GM23338 (cell line): ENCODE results near the gene CD276. TPM values are rescaled to one million over a fixed set of nuclear protein-coding genes. Genes with fewer than 3 reads are reported as not detected.

Experiments used
- ATAC-seq: fragments of 200-7000 bp; cut with Tn5 transposase; 3 replicates; pipeline ENCODE4 v1.9.1; 2020
- DNase-seq: peaks from one replicate; pipeline ENCODE4 v3.0.0-alpha.2; 2015; ENCODE audit warnings: low spot score
- H2AFZ ChIP-seq: fragments of 200-600 bp; sonication (generic); 2 replicates; pipeline ENCODE4 v1.8.0; 2016; ENCODE audit warnings: antibody characterized with exemption, mild to moderate bottlenecking, moderate library complexity
- H3F3A ChIP-seq: fragments of 200-600 bp; sonication (generic); replicated peaks from 2 replicates; pipeline ENCODE4 v1.8.0; 2017; ENCODE audit warnings: antibody characterized with exemption, mixed run types, low read depth
- H3K27ac ChIP-seq: fragments of 200-600 bp; sonication (generic); 2 replicates; pipeline ENCODE4 v1.6.1; 2016; ENCODE audit warnings: low read depth
- H3K27me3 ChIP-seq: fragments of 200-600 bp; sonication (generic); 2 replicates; pipeline ENCODE4 v1.8.0; 2016; ENCODE audit warnings: mild to moderate bottlenecking, mixed run types, moderate library complexity; ENCODE audit not compliant: insufficient read depth
- H3K36me3 ChIP-seq: fragments of 200-600 bp; sonication (generic); 2 replicates; pipeline ENCODE4 v1.8.0; 2016; ENCODE audit warnings: mild to moderate bottlenecking; ENCODE audit not compliant: insufficient read depth
- H3K4me1 ChIP-seq: fragments of 200-600 bp; sonication (generic); 2 replicates; pipeline ENCODE4 v1.8.0; 2016; ENCODE audit warnings: mild to moderate bottlenecking, moderate library complexity; ENCODE audit not compliant: insufficient read depth
- H3K4me2 ChIP-seq: fragments of 200-600 bp; sonication (generic); 2 replicates; pipeline ENCODE4 v1.7.1; 2017; ENCODE audit warnings: mixed run types
- H3K4me3 ChIP-seq: fragments of 200-600 bp; sonication (generic); 2 replicates; pipeline ENCODE4 v1.6.1; 2016; ENCODE audit warnings: mixed run types
- H3K79me2 ChIP-seq: fragments of 200-600 bp; sonication (generic); replicated peaks from 2 replicates; pipeline ENCODE4 v1.8.0; 2017; ENCODE audit warnings: mild to moderate bottlenecking; ENCODE audit not compliant: insufficient read depth
- H3K9me2 ChIP-seq: fragments of 200-600 bp; sonication (generic); 2 replicates; pipeline ENCODE4 v1.8.0; 2017; ENCODE audit not compliant: insufficient read depth
- H4K20me1 ChIP-seq: fragments of 200-600 bp; sonication (generic); replicated peaks from 2 replicates; pipeline ENCODE4 v1.8.0; 2017; ENCODE audit warnings: mild to moderate bottlenecking; ENCODE audit not compliant: insufficient read depth
- H3K27ac Mint-ChIP-seq: 2 replicates; pipeline ENCODE4 v1.8.0; 2020; ENCODE audit warnings: inconsistent platforms, mild to moderate bottlenecking, moderate library complexity, mixed read lengths
- H3K27me3 Mint-ChIP-seq: 3 replicates; pipeline ENCODE4 v1.8.0; 2022; ENCODE audit warnings: low read depth, mild to moderate bottlenecking, moderate library complexity, mixed read lengths, inconsistent platforms; ENCODE audit not compliant: insufficient read depth, poor library complexity
- H3K36me3 Mint-ChIP-seq: 3 replicates; pipeline ENCODE4 v1.8.0; 2021; ENCODE audit warnings: low read depth, mild to moderate bottlenecking, inconsistent platforms, moderate library complexity, mixed read lengths
- H3K4me1 Mint-ChIP-seq: 3 replicates; pipeline ENCODE4 v1.8.0; 2020; ENCODE audit warnings: mild to moderate bottlenecking, inconsistent platforms, mixed read lengths
- H3K4me3 Mint-ChIP-seq: 3 replicates; pipeline ENCODE4 v1.8.0; 2021; ENCODE audit warnings: moderate library complexity, mild to moderate bottlenecking, inconsistent platforms, mixed read lengths
- H3K9me3 Mint-ChIP-seq: 3 replicates; pipeline ENCODE4 v1.8.0; 2020; ENCODE audit warnings: moderate library complexity, mild to moderate bottlenecking, inconsistent platforms, mixed read lengths
- CREB1 ChIP-seq: fragments of 250-450 bp; sonication (Bioruptor Pico); IDR thresholded peaks from 2 replicates; pipeline ENCODE4 v1.5.0; 2020; ENCODE audit warnings: low read depth, mild to moderate bottlenecking, moderate library complexity
- EZH2 ChIP-seq: fragments of 200-600 bp; sonication (generic); IDR thresholded peaks from one replicate; pipeline ENCODE4 v1.8.0; 2017; ENCODE audit warnings: antibody characterized with exemption, mild to moderate bottlenecking, low read depth; ENCODE audit not compliant: unreplicated experiment
- EZH2phosphoT487 ChIP-seq: fragments of 200-600 bp; sonication (generic); IDR thresholded peaks from one replicate; pipeline ENCODE4 v1.8.1; 2018; ENCODE audit warnings: antibody characterized with exemption; ENCODE audit not compliant: unreplicated experiment
- JUNB ChIP-seq: IDR thresholded peaks from one replicate; pipeline ENCODE4 v1.6.1; 2016; ENCODE audit warnings: antibody characterized with exemption; ENCODE audit not compliant: unreplicated experiment
- NANOG ChIP-seq: IDR thresholded peaks from 2 replicates; pipeline ENCODE4 v1.6.1; 2016; ENCODE audit warnings: antibody characterized with exemption, borderline replicate concordance
- STAT1 ChIP-seq: IDR thresholded peaks from one replicate; pipeline ENCODE4 v1.6.1; 2016; ENCODE audit warnings: antibody characterized with exemption; ENCODE audit not compliant: unreplicated experiment
- ZNF114 ChIP-seq: fragments of 250-450 bp; sonication (Bioruptor Pico); IDR thresholded peaks from 2 replicates; pipeline ENCODE4 v1.5.0; 2020; ENCODE audit warnings: mild to moderate bottlenecking, moderate library complexity
- ZNF331 ChIP-seq: fragments of 250-450 bp; sonication (Bioruptor Pico); IDR thresholded peaks from 2 replicates; pipeline ENCODE4 v1.5.0; 2020; ENCODE audit warnings: low read depth, mild to moderate bottlenecking, moderate library complexity
- polyA plus RNA-seq: library from polyadenylated mRNA; unstranded; fragments of >200 nt; fragmentation: Nextera tagmentation; extraction: Ambion mirVana; gene quantifications from 2 replicates; pipeline ENCODE4 v1.2.1, GENCODE V29; 2016
- total RNA-seq: library from RNA; depleted of rRNA; stranded (reverse); fragments of >200 nt; shearing (Covaris generic); gene quantifications from 2 replicates; pipeline ENCODE4 v1.2.3, GENCODE V29; 2014
- TF ChIP-seq, protein P1 (sequence below): fragments of 250-450 bp; sonication (Bioruptor Pico); IDR thresholded peaks from 2 replicates; pipeline ENCODE4 v1.5.0; 2020; ENCODE audit warnings: mild to moderate bottlenecking, moderate library complexity
- TF ChIP-seq, protein P2 (sequence below): IDR thresholded peaks from one replicate; pipeline ENCODE4 v1.6.1; 2018; ENCODE audit warnings: antibody characterized with exemption; ENCODE audit not compliant: unreplicated experiment
- TF ChIP-seq, protein P3 (sequence below), 2 experiments: fragments of 200-600 bp in 1 of 2; sonication (generic) in 1 of 2; conservative IDR thresholded peaks; 2 replicates each; pipeline versions ENCODE4 v1.5.1 to v1.6.1; 2016 to 2017; ENCODE audit warnings: antibody characterized with exemption in 2 of 2, low read depth in 2 of 2, mild to moderate bottlenecking in 2 of 2, moderate library complexity in 1 of 2

CD276 gene
- total and polyA plus RNA-seq, 2 experiments from 2014 or later = 60.9 to 158 TPM

DNA sequence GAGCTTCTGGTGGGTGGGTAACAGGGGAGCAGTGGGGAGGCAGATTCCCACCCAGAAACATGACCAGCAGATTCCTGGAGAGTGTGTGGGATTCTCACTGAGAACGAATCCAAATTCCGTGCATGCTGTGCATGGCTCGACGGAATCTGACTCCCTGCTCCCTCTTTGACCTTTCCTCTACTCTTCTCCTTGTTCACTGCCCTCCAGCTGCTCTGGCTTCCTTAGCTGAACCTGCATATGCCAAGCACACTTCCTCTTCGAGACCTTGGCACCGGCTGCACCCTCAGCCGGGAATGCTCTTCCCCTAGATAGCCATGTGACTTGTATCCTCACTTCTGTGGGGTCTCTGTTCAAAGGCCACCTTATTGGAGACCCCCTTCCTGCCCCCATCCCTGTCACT, 62.7 kb downstream of the CD276 start (continued):
- TF ChIP-seq, protein P1, sequence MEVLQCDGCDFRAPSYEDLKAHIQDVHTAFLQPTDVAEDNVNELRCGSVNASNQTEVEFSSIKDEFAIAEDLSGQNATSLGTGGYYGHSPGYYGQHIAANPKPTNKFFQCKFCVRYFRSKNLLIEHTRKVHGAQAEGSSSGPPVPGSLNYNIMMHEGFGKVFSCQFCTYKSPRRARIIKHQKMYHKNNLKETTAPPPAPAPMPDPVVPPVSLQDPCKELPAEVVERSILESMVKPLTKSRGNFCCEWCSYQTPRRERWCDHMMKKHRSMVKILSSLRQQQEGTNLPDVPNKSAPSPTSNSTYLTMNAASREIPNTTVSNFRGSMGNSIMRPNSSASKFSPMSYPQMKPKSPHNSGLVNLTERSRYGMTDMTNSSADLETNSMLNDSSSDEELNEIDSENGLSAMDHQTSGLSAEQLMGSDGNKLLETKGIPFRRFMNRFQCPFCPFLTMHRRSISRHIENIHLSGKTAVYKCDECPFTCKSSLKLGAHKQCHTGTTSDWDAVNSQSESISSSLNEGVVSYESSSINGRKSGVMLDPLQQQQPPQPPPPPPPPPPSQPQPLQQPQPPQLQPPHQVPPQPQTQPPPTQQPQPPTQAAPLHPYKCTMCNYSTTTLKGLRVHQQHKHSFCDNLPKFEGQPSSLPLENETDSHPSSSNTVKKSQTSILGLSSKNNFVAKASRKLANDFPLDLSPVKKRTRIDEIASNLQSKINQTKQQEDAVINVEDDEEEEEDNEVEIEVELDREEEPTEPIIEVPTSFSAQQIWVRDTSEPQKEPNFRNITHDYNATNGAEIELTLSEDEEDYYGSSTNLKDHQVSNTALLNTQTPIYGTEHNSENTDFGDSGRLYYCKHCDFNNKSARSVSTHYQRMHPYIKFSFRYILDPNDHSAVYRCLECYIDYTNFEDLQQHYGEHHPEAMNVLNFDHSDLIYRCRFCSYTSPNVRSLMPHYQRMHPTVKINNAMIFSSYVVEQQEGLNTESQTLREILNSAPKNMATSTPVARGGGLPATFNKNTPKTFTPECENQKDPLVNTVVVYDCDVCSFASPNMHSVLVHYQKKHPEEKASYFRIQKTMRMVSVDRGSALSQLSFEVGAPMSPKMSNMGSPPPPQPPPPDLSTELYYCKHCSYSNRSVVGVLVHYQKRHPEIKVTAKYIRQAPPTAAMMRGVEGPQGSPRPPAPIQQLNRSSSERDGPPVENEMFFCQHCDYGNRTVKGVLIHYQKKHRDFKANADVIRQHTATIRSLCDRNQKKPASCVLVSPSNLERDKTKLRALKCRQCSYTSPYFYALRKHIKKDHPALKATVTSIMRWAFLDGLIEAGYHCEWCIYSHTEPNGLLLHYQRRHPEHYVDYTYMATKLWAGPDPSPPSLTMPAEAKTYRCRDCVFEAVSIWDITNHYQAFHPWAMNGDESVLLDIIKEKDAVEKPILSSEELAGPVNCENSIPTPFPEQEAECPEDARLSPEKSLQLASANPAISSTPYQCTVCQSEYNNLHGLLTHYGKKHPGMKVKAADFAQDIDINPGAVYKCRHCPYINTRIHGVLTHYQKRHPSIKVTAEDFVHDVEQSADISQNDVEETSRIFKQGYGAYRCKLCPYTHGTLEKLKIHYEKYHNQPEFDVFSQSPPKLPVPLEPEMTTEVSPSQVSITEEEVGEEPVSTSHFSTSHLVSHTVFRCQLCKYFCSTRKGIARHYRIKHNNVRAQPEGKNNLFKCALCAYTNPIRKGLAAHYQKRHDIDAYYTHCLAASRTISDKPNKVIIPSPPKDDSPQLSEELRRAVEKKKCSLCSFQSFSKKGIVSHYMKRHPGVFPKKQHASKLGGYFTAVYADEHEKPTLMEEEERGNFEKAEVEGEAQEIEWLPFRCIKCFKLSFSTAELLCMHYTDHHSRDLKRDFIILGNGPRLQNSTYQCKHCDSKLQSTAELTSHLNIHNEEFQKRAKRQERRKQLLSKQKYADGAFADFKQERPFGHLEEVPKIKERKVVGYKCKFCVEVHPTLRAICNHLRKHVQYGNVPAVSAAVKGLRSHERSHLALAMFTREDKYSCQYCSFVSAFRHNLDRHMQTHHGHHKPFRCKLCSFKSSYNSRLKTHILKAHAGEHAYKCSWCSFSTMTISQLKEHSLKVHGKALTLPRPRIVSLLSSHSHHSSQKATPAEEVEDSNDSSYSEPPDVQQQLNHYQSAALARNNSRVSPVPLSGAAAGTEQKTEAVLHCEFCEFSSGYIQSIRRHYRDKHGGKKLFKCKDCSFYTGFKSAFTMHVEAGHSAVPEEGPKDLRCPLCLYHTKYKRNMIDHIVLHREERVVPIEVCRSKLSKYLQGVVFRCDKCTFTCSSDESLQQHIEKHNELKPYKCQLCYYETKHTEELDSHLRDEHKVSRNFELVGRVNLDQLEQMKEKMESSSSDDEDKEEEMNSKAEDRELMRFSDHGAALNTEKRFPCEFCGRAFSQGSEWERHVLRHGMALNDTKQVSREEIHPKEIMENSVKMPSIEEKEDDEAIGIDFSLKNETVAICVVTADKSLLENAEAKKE (CRISPR knock-in tag) = no peak
- TF ChIP-seq NANOG (no peak), EZH2phosphoT487 (no peak), CREB1 (no peak), JUNB (no peak)

DNA sequence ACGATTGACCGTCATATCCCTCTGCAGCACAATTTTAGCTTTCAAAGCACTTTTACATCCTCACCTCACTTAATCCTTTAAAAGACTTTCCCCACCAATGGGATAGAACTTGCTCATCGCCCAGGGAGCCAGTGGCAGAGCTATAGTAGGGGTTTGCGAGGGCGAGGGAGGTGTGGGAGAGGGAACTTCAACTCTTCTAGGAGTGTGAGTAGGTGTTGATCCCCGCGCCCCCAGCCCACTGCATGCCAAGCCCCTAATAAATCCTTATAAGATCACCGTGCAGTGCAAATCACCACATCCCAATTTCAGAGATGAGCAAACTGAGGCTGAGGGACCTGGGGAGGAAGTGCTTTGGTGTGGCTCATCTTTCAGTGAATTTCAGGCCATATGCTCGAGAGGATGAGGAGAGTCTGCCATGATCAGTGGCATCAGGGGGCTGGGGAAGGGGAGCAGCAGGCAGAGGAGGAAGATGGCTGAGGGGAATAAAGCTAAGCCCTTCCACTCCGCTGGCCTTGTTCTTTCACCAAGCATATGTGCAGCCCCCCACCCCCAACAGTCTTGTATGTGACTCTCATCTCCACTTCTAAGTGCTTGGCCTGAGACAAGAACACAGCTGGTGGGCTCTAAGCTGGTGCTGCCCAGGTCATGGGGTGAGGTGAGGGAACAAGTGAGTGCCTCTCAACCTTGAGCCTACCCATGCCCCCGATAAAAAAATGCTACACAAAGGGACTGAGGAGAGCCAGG, 63.8 kb downstream of the CD276 start:
- no peaks in the 10 kb centered on the region for H3K36me3 ChIP-seq
- peaks cover 4% of the 10 kb centered on the region; the same call in 1 of the 2 replicates for H3K27me3 ChIP-seq
- H3K9me3 Mint-ChIP-seq = no peaks in the 10 kb centered on the region
- H3F3A ChIP-seq = no peaks in the 10 kb centered on the region
- H3K36me3 Mint-ChIP-seq = no peaks in the 10 kb centered on the region; the same call in 2 of the 3 replicates
- no peak overlapping the region for H3K4me3 Mint-ChIP-seq
- DNase-seq = no peak
- no peak overlapping the region for H3K4me3 ChIP-seq
- H3K79me2 ChIP-seq = no peaks in the 10 kb centered on the region
- no peaks in the 10 kb centered on the region for H4K20me1 ChIP-seq
- H3K27ac Mint-ChIP-seq = no peak overlapping the region
- H3K4me1 ChIP-seq = peaks cover 23% of the 10 kb centered on the region
- H3K4me1 Mint-ChIP-seq = peaks cover 51% of the 10 kb centered on the region
- H3K27ac ChIP-seq = no peak overlapping the region
- H3K4me2 ChIP-seq = no peak overlapping the region
- no peak for ATAC-seq
- H3K9me2 ChIP-seq = no peaks in the 10 kb centered on the region
- H2AFZ ChIP-seq = no peak overlapping the region
- peaks cover 19% of the 10 kb centered on the region for H3K27me3 Mint-ChIP-seq
- no peak for TF ChIP-seq EZH2
- TF ChIP-seq, protein P2, sequence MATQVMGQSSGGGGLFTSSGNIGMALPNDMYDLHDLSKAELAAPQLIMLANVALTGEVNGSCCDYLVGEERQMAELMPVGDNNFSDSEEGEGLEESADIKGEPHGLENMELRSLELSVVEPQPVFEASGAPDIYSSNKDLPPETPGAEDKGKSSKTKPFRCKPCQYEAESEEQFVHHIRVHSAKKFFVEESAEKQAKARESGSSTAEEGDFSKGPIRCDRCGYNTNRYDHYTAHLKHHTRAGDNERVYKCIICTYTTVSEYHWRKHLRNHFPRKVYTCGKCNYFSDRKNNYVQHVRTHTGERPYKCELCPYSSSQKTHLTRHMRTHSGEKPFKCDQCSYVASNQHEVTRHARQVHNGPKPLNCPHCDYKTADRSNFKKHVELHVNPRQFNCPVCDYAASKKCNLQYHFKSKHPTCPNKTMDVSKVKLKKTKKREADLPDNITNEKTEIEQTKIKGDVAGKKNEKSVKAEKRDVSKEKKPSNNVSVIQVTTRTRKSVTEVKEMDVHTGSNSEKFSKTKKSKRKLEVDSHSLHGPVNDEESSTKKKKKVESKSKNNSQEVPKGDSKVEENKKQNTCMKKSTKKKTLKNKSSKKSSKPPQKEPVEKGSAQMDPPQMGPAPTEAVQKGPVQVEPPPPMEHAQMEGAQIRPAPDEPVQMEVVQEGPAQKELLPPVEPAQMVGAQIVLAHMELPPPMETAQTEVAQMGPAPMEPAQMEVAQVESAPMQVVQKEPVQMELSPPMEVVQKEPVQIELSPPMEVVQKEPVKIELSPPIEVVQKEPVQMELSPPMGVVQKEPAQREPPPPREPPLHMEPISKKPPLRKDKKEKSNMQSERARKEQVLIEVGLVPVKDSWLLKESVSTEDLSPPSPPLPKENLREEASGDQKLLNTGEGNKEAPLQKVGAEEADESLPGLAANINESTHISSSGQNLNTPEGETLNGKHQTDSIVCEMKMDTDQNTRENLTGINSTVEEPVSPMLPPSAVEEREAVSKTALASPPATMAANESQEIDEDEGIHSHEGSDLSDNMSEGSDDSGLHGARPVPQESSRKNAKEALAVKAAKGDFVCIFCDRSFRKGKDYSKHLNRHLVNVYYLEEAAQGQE = no peak
- TF ChIP-seq STAT1 = no peak
- no peak for TF ChIP-seq NANOG
- no peak for TF ChIP-seq ZNF331 (CRISPR knock-in tag)
- TF ChIP-seq CREB1 = no peak
- TF ChIP-seq, protein P3, sequence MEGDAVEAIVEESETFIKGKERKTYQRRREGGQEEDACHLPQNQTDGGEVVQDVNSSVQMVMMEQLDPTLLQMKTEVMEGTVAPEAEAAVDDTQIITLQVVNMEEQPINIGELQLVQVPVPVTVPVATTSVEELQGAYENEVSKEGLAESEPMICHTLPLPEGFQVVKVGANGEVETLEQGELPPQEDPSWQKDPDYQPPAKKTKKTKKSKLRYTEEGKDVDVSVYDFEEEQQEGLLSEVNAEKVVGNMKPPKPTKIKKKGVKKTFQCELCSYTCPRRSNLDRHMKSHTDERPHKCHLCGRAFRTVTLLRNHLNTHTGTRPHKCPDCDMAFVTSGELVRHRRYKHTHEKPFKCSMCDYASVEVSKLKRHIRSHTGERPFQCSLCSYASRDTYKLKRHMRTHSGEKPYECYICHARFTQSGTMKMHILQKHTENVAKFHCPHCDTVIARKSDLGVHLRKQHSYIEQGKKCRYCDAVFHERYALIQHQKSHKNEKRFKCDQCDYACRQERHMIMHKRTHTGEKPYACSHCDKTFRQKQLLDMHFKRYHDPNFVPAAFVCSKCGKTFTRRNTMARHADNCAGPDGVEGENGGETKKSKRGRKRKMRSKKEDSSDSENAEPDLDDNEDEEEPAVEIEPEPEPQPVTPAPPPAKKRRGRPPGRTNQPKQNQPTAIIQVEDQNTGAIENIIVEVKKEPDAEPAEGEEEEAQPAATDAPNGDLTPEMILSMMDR (conservative IDR thresholded peaks at IDR 0.05; ENCODE audit: low read depth in 2 of 2) = no peak
- TF ChIP-seq JUNB = no peak
- TF ChIP-seq ZNF114 = no peak
